HG02885 (cell line): ENCODE data around the gene BCLAF1.

Experiments
- ATAC-seq: cut with Tn5 transposase; IDR thresholded peaks from one replicate; pipeline ENCODE4 v1.9.1; 2021; ENCODE audit warnings: mild to moderate bottlenecking; ENCODE audit not compliant: unreplicated experiment, poor library complexity

Gene BCLAF1

GRCh38 chr6:136289579-136290409 lies at the start of gene BCLAF1:
Gene BCLAF1 (minus strand): TSS chr6:136289846. CDS start chr6:136279866, 9,980 bp downstream.
- peak; percentile 90 for ATAC-seq

GRCh38 chr6:136338486-136338885 lies 48.8 kb upstream of the BCLAF1 start:
- no peak for ATAC-seq

GRCh38 chr6:136337606-136338005 lies 48.0 kb upstream of the BCLAF1 start:
- no peak for ATAC-seq

GRCh38 chr6:136337121-136337520 lies 47.5 kb upstream of the BCLAF1 start:
- no peak for ATAC-seq

- ATAC-seq = no peak
Observed at GRCh38 chr6:136335736-136336363, 46.2 kb upstream of the BCLAF1 start.

GRCh38 chr6:136334853-136335252 lies 45.2 kb upstream of the BCLAF1 start:
- no peak for ATAC-seq

- no peak for ATAC-seq
Observed at GRCh38 chr6:136334465-136334846, 44.8 kb upstream of the BCLAF1 start.

- no peak for ATAC-seq
Observed at GRCh38 chr6:136333824-136334464, 44.3 kb upstream of the BCLAF1 start.

GRCh38 chr6:136331461-136331860 lies 41.8 kb upstream of the BCLAF1 start:
- ATAC-seq = no peak

- ATAC-seq = no peak
Observed at GRCh38 chr6:136330634-136331033, 41.0 kb upstream of the BCLAF1 start.

GRCh38 chr6:136326038-136326553 lies 36.5 kb upstream of the BCLAF1 start:
- no peak for ATAC-seq

- ATAC-seq = no peak
Observed at GRCh38 chr6:136324686-136325380, 35.2 kb upstream of the BCLAF1 start.

GRCh38 chr6:136323431-136324112 lies 33.9 kb upstream of the BCLAF1 start:
- ATAC-seq = no peak

- no peak for ATAC-seq
Observed at GRCh38 chr6:136319732-136320131, 30.1 kb upstream of the BCLAF1 start.

- no peak for ATAC-seq
Observed at GRCh38 chr6:136318676-136319075, 29.0 kb upstream of the BCLAF1 start.

GRCh38 chr6:136317971-136318370 lies 28.3 kb upstream of the BCLAF1 start:
- no peak for ATAC-seq

- peak; percentile 80 for ATAC-seq
Observed at GRCh38 chr6:136317021-136317694, 27.5 kb upstream of the BCLAF1 start.

GRCh38 chr6:136315594-136315993 lies 25.9 kb upstream of the BCLAF1 start:
- no peak for ATAC-seq

- ATAC-seq = no peak
Observed at GRCh38 chr6:136312975-136313374, 23.3 kb upstream of the BCLAF1 start.
